Stimulated activated CD4-positive, alpha-beta T cell treated with anti-CD3 and anti-CD28 coated beads, Interleukin-4, amount 100 ng/mL, for 1 hour (primary cell): ENCODE measurements around the gene MME.

Experiments used
- DNase-seq: peaks from one replicate; pipeline ENCODE4 v3.0.0-alpha.2; 2020

Gene MME

DNA sequence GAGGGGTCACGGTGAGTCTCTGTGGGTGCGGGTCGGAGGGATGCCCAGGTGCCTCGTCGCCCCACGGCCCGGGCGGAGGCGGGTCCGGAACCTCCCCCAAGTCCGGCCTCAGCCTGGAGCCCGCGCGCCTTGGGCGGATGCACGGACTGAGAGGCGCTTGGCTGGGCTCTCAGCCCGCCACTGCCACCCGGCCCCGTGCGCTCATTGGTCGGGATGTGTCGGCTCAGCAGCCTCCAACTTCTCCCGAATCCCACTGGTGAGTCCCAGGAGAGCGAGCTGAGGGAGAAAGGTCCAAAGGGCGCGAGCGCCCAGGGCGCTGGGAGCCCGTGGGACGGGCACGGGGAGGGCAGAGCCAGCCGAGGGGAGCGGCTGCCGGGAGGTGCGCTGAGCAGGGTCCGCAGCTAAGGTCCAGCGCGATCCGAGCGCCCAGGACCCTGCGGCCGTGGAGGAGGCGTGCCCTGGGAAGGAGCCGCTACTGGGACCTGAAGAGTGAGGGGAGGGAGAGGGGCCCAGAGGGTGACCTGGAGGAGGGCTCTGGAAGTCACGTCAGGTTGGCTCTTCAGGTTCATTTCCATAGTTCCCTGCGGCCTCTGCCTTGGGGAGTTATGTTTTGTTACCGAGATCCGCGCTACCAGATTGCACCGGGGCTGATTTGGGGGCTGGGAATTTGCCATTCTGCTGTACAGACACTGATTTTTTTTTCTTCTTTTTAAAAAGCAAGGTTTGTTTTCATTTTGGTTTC lies at the start of gene MME:
Gene MME (plus strand): TSS at position 574 of the 742 bp plus-strand sequence. CDS start 3,849 bp downstream, outside the sequence.
- no peak for DNase-seq

- no peak for DNase-seq
Measured at GRCh38 chr3:155031186-155031585, 48.9 kb upstream of the MME start.

DNA sequence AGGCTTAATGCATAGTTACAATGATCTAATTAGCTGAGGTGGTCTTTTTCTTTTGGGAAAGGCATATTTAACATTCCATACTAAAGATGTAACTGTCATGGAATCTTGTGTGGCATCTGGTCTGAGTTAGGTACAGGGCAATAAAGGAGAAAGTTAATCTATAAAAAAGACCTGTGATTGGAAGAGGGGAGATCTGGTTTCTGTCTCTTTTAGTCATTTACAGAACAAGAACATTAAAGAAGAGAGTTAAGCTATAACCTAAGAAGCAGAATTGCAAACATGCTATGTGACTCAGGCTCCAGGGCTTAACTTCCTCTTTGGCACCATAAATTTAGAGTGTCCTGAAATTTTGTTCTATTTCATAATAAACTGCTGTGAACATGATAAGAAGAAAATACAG lies 47.2 kb upstream of the MME start:
- DNase-seq, result no peak

- DNase-seq, result no peak
Measured at GRCh38 chr3:155034786-155035185, 45.3 kb upstream of the MME start.

GRCh38 chr3:155035553-155035952 lies 44.6 kb upstream of the MME start:
- no peak for DNase-seq

DNA sequence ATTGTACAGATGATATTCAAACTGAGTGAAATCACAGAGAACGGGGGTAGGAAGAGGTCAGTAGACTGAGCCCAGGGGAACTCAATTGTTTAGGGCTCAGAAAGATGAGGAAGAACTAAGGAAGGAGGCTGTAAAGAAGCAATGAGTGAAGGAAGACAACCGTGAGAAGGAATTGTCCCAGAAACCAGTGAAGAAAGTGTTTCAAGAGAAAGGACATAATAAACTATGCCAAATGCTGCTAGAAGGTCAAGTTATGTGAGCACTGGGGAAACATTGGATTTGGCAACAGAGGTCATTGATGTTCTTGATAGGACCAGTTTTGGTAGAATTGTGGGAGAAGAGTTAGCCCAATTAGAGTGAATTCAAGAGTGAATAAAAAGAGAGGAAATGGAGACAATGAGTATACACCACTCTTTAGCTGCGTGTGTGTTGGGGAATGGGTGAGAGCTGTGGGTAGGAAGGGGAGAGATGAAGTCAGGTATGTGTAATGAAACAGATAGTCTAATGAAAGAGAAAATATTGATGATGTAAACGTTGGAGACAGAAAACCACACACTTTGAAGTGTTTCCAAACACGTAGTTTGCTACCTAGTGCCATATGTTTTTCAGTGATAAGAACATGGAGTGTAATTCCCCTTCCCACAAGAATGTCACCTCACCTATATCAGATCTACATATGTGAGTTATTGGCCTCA lies 42.5 kb upstream of the MME start:
- DNase-seq, result no peak

GRCh38 chr3:155038203-155038554 lies 41.9 kb upstream of the MME start:
- DNase-seq, result no peak

GRCh38 chr3:155046935-155047334 lies 33.2 kb upstream of the MME start:
- no peak for DNase-seq

DNA sequence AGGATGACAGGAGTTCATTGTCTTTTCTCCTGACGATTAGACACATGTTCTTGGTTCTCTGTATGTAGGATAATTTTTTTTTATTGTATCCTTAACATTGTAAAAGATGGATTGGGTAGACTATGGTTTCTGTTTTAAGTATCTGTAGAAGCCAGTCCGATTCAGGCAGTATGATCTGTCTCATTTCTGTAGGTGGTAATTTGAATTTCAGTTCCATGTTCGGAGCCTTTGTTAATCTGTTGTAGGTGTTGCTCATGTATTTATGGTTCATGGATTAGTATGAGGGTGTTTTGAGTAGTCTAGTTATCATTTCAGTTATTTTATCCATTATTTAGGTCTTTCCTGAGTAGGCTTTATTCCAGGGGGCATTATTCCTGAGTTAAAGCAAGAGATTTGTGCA lies 32.4 kb upstream of the MME start:
- DNase-seq, result no peak

- DNase-seq, result no peak
Measured at GRCh38 chr3:155049959-155050358, 30.2 kb upstream of the MME start.

DNA sequence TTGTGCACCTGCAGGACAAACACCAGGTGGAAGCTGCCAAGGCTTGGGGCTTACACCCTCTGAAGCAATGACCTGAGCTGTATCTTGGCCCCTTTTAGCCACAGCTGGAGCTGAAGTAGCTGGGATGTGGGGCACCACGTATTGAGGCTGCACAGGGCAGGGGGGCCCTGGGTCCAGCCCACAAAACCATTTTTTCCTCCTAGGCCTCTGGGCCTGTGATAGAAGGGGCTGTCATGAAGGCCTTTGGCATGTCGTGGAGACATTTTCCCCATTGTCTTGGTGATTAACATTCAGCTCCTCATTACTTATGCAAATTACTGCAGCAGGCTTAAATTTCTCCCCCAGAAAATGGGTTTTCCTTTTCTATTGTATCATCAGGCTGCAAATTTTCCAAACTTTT lies 27.6 kb upstream of the MME start:
- DNase-seq, result no peak

- DNase-seq, result no peak
Measured at GRCh38 chr3:155053756-155054155, 26.4 kb upstream of the MME start.

DNA sequence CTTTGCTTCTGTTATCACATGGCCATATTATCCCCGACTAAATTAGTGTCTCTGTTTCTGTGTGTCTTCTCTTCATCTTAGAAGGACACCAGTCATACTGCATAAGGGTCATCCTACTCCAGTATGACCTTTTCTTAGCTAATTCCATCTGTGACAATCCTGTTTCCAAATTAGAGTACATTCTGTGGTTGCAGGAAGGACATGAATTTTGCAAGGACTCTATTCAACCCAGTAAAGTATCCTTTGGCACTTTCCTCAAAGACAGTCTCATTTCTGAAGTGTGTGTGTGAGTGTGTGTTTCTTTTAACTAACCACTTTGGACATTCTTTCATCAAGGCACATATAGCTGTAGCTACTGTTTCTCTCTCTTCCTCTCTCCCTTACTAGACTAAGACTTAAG lies 15.2 kb upstream of the MME start:
- DNase-seq, result no peak

- DNase-seq, result no peak
Measured at GRCh38 chr3:155065537-155065936, 14.6 kb upstream of the MME start.

- no peak for DNase-seq
Measured at GRCh38 chr3:155069729-155070128, 10.4 kb upstream of the MME start.

DNA sequence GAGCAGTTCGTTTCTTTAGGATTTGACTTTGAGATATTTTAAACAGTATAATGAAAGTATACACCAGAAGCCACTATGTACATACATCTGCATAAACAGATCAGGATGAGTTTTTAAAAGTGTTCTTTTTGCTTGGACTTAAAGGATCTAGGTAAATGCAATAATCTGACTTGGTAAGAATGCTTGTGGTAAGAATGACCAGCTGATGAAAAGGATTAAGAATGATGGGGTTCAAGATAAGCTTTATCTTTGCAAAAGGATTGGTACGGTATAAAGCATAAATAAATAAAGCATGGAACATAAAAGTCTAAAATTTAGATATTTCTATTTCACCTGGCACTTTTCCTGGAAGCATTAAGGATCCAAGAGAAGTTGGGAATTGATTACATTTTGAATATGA lies 9.8 kb upstream of the MME start:
- no peak for DNase-seq

GRCh38 chr3:155070932-155071387 lies 9.2 kb upstream of the MME start:
- DNase-seq, result no peak

- DNase-seq, result no peak
Measured at GRCh38 chr3:155075200-155075599, 4.9 kb upstream of the MME start.

DNA sequence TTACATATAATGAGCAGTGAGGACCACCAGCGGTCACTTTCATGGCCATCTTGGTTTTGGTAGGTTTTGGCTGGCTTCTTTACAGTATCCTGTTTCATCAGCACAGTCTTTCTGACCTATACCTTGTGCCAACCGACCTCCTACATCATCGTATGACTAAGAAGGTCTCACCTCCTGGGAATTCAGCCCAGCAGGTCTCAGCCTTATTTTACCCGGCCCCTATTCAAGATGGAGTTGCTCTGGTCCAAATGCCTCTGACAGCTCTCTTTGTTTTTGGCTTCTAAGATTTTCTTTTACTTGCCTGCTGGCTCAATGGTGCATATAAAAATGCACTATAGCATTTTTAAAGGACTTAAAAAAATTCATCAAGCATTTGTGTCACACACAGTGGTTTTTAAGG lies 3.2 kb upstream of the MME start:
- DNase-seq, result no peak

- no peak for DNase-seq
Measured at GRCh38 chr3:155078711-155079467, 1.2 kb upstream of the MME start.

GRCh38 chr3:155079468-155079745 lies 712 bp upstream of the MME start:
- no peak for DNase-seq

DNA sequence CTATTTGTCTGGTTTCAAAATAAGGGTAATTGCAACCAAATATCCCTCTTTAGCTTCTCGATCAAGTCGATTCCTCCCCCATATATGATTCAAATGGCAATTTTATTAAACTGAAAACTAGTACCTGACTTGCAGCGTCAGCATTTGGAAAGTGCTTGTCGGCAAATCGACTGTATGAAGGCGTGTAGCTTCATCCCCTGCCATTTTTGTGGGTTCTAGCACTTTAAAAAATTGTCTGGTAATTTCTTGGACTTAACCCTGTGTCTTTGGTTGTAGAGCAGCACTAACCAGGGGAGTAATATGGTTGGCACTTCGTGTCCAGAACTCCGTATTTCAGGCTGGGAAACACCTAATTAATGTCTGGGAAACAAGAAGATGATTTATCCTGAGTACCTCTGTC lies 573 bp downstream of the MME start:
- DNase-seq, result no peak

- no peak for DNase-seq
Measured at GRCh38 chr3:155083313-155083905, 3.3 kb downstream of the MME start.

GRCh38 chr3:155084567-155084966 lies 4.4 kb downstream of the MME start:
- DNase-seq, result no peak
